K562 (cell line): ENCODE measurements around the gene JAK3.

Experiments used
- ATF3 ChIP-seq, 2 experiments: fragments of 450-650 bp in 1 of 2; sonication (generic) in 1 of 2; formaldehyde crosslinking in 1 of 2; IDR thresholded peaks in 1 of 2; conservative IDR thresholded peaks in 1 of 2; 2 replicates each; pipeline versions ENCODE4 v1.6.1 to v1.8.1; 2016 to 2023; ENCODE audit warnings: mild to moderate bottlenecking in 2 of 2, moderate library complexity in 2 of 2, inconsistent platforms in 1 of 2, missing genetic modification reagents in 1 of 2
- HDAC2 ChIP-seq: fragments of 450-650 bp; IDR thresholded peaks from 2 replicates; pipeline ENCODE4 v1.6.1; 2016; ENCODE audit warnings: mild to moderate bottlenecking

DNA sequence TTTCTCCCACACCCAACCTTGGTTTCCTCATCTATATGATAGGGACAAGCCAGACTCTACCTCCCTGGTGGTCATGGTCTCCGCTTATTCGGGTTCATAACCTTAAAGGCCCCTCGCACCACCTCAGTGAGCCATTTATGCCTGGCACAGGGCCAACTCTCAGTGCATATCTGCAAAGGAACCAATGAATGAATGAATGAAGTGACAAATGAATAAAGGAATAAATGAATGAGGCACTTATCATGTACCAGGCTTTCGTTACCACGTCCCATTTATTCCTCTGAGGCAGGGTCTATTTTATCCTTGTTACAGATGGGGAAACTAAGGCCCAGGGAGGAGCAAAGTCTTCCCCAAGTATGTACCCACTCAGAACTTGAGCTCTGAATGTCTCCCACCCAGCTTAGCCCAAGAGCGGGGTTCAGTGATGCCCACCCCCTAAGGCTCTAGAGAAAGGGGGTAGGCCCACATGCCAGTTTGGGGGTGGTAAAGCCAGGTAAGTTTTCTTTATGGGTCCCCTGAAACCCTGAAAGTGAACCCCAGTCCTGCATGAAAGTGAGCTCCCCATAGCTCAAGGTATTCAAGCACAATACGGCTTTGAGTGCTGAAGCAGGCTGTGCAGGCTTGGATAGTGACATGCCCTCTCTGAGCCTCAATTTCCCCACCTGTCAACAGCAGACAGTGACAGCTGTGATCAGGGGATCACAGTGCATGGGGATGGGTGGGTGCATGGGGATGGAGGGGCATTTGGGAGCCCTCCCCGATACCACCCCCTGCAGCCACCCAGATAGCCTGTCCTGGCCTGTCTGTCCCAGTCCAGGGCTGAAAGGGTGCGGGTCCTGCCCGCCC is 23.5 kb upstream of the JAK3 start:
- TF ChIP-seq HDAC2, result no peak
- no peak for TF ChIP-seq ATF3 (IDR thresholded peaks at IDR 0.05)
- no peak for TF ChIP-seq ATF3 (CRISPR knock-in tag; conservative IDR thresholded peaks at IDR 0.05)
